Left lobe of liver (tissue), 1 donor: ENCODE data around the gene CD302. TPM values are rescaled to one million over a fixed set of nuclear protein-coding genes. Genes with fewer than 3 reads are reported as not detected.

Source experiments
- total RNA-seq: library from RNA; stranded (reverse); gene quantifications from one replicate; pipeline ENCODE4 v1.2.1, GENCODE V29; 2021
- donor health status: DM: no; HTN: yes; CAD: no.

CD302 gene
- total RNA-seq, 1 donor from 2014 or later: 98.8 TPM

Other genes starting within 250 kb of the CD302 start
- gene BAZ2B, start 181.7 kb downstream of the CD302 start, total RNA-seq: 20.0 TPM
- gene MARCHF7, start 85.7 kb downstream of the CD302 start, total RNA-seq: 25.3 TPM
- gene LY75, start 106.5 kb upstream of the CD302 start, total RNA-seq: 0.68 TPM